ENCODE measurements around the gene TOM1.

The TOM1 gene

DNA sequence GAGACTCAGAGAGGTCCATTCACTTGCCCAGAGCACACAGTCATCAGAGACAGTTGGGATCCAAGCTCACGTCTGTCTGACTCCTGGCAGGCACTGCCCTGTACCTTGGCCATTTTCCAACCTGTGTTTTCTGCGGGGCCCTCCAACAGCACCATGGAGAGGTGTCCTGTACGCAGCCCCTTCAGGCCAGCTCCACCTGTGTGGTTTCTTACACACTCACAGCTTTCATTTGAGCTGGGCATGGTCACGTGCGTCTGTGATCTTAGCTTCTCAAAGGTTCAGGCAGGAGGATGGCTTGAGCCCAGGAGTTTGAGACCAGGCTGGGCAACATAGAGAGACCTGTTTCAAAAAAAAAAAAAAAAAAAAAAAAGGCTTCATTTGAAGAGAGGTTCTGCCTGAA, 24.4 kb downstream of the TOM1 start:
- no peak for DNase-seq (ENCODE audit: low read depth in 2 of 2)

DNA sequence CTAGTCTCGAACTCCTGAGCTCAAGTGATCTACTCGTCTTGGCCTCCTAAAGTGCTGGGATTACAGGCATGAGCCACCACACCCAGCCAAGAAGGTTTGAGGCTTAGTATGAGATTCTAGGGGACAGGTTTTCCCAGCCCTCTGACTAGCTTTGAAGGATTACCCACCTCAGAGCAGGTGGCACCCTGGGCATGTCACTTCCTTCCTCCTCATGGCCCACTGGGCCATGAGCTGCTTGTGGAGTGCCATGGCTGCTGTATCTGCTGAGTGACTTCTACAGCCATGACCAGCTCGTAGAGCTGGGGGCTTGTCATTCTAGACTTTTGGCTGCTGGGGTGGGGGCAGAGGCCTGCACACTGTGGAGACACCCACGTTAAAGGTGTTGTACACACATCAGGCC, 25.1 kb downstream of the TOM1 start:
- DNase-seq (ENCODE audit: low read depth in 2 of 2), result no peak

DNA sequence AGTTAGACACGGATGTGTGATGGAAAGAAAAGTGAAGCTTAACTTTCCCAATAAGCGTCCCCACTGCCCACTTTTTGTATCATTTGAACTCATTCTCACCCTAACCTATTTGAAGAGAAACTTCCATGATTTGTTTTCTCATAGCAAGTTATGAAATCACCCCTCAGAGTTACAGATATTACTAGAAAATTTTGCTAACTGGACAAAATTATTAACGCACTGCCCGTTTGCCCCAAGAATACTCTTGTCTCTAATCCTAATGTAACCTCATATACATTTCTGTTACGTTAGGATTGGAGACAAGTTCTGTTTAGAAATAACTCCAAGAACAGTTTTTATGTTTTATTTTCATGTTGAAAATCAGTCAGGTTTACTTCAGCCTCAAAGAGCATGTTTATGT, 25.5 kb downstream of the TOM1 start:
- DNase-seq (ENCODE audit: low read depth in 2 of 2), result no peak

DNA sequence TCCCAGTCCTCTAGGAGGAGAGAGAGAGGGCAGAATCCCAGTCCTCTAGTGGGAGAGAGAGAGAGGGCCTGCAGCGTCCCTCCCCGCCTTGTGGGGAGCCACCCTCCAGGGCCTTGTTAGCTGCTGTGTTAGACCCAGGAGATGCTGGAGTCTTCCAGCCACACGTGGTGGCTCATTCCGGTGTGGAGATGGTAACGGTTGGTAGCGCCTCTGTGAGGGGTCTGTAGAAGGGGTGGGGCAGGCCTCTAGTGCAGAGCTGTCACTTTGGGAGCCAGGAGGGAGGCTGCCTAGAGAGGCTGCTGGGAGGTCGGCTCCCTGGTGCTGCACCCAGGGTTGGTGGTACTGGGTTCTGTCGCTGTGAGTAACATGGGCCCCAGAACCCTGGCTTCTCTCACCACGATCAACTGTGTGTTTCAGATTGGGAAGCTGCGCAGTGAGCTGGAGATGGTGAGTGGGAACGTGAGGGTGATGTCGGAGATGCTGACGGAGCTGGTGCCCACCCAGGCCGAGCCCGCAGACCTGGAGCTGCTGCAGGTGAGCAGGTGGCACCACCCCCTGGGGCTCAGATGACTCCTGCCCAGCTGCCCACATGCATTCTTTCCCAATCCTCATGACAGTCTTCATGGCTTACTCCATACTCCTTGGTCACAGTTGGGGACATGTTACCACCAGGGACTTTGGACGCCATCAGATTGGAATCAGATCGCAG, 27.3 kb downstream of the TOM1 start:
- no peak for DNase-seq (ENCODE audit: low read depth in 2 of 2)

DNA sequence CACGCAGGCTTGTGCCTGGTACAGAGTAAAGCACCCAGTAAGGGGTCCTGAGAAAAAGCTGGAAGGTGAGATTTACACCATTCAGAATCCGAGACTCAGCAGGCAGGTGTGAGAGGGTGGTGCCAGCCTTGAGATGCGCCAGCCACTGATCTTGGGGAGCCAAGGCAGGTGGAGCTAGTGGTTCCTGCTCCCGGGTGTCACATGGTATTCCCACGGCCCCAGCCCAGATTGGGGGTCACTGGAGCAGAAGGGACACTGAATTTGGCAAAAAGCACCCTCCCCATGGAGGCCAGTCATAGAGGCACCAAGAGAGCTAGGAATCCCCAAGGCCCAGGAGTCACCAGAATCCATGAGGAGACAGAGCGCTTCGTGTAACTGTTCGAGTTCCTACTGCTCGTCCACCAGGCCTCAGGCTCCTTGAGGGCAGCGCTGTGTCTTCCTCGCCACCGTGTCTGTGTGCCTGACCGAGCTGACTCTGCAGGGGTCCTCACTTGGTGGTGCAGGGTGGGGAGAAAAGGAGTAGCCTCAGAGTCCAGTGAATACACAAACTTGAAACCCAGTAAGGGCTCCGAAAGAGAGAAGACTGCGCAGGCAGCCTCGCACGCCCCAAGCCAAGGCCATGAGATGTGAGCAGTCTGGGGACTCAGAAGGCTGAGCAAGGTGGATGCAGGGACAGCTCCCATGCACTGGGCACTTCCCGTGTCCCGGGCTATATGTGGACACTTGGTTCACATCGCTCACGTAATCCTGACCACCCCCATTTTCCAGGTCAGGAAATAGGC, 28.2 kb downstream of the TOM1 start:
- DNase-seq (ENCODE audit: low read depth in 2 of 2), result no peak

DNA sequence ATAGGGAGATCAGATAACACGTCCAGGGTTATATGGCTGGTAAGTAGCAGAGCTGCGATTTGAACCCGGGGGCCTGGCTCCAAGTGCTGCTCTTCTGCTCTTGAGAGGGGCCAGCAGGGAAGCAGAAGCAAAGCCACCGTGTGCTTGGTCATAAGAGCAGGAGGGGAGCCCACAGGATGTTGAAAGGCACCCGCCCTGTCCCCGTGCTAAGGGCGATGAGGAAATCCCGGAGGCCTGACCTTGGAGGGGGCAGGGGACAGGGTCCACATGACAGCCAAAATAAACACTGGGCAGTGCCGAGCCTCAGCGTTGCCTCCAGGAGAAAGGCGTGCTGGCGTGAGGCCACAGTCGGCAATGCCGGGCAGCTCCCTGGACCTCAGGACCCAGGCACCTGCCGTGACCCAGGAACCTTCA, 28.8 kb downstream of the TOM1 start:
- DNase-seq (ENCODE audit: low read depth in 2 of 2), result no peak

DNA sequence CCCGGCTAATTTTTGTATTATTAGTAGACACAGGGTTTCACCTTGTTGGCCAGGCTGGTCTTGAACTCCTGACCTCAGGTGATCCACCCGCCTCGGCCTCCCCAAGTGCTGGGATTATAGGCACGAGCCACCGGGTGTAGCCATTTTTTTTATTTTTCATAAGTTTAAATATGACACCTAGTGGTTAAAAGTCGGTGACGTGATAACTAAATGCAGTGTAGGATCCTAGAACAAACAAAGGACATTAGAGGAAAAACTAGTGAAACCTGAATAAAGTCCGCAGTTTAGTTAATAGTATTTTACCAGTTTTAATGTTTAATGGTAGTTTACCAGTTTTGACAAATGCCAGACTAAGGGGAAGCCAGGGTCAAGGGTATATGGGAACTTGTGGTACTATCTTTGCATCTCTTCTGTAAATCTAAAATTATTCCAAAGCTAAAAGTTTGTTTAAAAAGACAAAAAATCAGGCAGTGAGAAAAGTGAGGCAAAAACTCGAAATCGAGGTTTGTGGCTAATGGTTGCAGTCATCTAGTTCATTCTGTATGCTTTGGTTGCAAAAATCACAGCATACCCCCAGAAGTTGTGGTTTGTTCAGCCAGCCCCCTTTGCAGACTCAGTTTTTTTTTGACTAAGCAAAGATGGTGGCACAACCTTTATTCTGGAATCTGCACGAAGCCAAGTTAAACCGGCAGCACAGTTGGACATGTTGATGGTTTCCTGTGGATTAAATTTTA, 29.6 kb downstream of the TOM1 start:
- DNase-seq (ENCODE audit: low read depth in 2 of 2), result no peak

DNA sequence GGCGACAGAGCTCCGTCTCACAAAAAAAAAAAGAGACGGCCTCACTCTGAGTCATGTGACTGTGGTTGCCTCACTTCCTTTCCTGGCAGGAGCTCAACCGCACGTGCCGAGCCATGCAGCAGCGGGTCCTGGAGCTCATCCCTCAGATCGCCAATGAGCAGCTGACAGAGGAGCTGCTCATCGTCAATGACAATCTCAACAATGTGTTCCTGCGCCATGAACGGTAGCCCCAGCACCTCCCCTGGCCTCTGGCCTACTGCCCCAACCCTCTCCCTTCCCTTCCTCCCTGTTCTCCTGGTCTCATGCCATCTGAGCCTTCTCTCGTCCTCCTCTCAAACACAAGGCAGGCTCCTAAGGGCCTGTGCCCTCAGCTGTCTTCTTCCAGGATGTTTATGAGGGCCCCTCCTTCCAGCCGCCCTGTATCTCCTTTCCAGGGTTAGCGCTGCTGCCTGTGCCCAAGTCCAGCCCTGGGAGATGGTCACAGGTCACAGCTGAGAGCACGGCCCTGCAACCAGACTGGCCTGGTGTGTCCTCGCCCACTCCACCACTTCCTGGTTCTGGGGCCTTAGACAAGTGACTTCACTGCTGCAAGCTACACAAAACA, 30.7 kb downstream of the TOM1 start:
- DNase-seq (ENCODE audit: low read depth in 2 of 2), result peak in 1 of 2 donors; percentile 56

DNA sequence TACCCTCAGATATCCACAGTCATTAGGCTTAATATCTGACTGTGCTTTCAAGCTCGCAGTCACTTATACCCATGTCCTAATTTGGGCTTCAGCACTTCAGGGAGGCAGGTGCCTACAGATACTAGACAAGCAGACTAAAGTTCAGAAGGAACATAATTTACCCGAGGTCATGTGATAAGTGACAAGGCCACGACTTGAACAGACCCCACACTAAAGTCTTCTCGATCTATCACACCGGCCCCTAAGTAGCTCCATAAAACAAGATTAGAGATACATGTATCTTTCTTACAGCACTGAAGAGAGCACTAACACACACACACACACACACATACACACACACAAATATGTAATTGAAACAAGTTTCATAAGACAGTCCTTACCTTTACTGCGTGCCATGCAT, 32.6 kb downstream of the TOM1 start:
- no peak for DNase-seq (ENCODE audit: low read depth in 2 of 2)

DNA sequence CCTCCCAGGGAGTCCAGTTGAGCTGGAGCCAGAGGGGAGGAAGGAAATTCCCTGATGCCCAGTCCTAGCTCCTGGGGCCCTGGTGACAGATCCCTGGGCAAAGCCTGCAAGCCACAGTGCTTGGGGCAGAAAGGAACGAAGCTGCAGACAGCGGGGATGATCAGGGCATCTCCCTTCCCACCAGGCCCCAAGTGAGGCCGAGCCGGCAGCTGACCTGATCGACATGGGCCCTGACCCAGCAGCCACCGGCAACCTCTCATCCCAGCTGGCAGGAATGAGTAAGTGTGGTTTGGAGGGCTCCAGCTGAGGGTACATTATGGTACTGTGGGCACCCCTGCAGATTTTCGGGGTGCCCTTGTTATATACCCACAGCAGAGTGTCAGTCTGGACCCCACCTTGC, 33.5 kb downstream of the TOM1 start:
- no peak for DNase-seq (ENCODE audit: low read depth in 2 of 2)

DNA sequence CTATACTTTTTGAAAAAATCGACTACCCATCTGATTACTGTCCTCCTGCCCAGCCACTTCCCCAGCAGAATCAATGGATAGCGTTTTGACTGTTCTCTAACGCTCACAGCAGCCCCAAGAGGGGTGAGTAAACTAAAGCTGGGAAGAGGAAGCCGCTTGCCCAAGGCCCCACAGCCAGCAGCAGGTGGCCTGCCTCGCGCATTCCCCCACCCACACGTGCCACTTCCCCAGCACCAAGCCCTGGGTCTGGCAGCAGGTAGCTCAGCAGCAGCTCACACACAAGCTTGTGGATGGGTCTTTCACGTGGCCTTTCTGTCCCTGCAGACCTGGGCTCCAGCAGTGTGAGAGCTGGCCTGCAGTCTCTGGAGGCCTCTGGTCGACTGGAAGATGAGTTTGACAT, 34.3 kb downstream of the TOM1 start:
- peak in 1 of 2 donors; percentile 39 for DNase-seq (ENCODE audit: low read depth in 2 of 2)

DNA sequence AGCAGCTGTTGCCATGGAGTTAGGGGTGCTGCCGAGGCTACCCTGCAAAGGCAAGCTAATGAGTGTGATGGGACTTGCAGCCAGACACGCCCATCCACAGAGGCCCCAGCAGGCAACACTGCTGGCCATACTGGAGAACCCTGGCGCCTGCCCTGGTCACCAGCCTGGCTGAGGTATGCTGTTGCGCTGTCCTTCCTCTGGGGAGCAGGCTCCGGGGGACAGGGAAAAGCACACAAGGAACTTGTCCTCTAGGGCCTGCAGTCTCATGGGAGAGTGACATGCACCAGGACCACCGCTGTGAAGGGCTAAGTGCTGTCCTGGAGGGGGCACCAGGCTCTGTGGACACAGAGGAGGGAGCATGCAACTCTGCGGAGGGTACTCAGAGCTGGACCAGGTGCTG, 35.8 kb downstream of the TOM1 start:
- DNase-seq (ENCODE audit: low read depth in 2 of 2), result no peak

DNA sequence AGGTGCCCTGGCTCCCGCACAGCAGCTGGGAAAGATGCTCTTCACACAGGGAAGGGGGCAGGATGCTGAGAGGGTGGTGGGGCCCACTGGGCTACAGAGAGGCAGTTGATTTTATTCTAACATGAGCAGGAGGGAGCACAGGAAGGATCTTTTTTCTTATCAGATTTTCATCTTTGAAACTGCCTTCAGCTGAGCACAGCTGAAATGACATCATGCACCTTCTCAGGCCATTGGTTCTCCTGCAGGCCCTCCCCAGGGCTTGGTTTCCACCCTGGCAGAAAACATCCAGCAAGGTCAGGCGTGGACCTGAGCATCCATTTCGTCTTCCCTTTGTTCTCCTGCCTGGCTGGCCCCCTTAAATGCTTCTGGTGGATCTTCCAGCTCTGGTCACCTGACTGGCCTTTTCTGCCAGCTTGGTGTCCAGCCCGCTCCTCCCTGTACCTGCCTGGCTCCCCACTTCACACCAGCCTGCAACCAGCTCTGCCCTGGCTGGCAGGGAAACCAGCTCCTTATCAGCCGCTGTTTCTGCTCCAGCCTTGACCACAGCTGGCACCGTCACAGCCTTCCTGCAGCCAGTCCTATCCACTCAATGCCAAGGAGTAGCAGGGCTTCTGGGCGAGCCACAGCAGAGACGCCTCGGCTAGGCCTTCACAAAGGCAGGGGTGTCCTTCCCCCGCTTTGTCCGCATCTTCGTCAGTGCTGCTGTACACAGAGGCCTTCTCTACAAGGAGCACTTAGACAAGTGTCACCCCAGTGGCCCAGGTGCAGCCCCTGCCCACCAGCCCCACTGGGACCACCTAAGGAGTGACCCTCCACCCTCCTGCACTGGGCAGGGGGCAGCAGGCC, 36.5 kb downstream of the TOM1 start:
- no peak for DNase-seq (ENCODE audit: low read depth in 2 of 2)

DNA sequence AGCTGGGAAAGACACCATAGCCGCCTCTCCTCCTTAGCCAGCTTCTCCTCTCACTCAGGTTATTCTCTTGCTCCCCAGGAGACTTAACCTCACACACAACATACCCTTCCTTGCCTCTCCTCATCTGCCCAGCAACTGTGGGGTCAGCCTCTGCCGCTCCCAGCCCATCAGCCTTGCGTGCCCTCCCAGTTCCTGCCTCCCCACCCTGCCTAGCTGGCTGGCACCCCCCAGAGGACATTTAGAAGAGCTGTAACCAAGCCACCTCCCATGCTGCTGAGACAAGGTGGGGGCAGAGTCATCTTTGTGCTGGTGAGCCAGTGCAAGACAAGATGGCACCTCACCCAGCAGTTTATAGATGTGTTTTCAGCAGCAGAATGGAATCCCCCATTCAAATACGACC, 38.2 kb downstream of the TOM1 start:
- DNase-seq (ENCODE audit: low read depth in 2 of 2), result no peak

DNA sequence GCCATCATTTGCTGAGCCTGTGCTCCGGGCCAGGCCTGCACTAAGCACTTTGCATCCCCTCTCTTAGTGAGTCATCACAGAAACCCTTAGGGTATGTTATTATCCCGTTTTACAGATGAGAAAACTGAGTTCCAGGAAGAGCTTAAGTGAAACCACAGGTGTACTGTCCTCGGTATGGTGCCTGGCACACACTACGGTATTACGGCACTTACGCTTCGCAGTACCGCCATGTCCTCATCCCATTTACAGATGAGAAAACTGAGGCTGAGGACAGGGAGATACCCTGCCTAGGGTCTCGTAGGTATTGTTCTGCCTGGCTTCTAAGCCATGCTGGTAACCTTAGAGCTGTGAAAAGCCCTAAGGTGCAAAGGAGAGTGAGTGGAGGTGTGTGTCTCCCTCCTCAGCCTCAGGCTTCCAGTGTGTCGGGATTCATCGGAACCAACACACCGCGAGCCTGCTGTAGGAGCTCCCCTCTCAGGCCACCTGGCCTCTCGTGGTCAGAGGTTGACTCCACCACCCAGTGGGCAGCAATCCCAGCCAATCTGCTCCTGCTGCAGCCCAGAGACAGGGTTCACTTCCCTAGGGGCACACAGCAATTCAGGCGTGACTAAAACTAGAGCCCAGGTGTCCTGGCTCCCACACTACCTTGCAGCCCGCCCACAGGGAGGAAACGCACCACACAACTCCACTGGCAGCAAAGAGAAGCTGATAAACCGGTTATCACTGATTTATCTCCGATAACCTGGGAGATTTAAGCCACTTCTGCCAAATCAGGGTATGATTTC, 41.6 kb downstream of the TOM1 start:
- no peak for DNase-seq (ENCODE audit: low read depth in 2 of 2)

DNA sequence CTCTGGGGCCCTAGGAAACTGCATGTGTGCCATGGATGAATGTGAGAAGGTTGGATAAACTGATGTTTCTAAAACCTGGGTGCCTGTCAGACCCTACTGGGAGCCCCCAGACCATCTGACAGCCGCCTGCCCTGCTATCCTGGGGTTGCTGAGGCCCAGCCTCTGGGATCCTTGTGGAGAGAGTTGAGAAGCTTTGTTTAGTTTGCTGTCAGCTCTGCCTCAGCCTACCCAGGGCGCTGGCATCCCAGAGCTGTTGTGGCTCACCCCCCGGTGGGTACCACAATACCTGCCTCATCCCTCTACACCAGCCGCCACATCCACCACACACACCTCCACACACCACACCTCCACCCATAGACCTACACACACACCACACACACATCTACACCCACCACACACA, 42.7 kb downstream of the TOM1 start:
- no peak for DNase-seq (ENCODE audit: low read depth in 2 of 2)

DNA sequence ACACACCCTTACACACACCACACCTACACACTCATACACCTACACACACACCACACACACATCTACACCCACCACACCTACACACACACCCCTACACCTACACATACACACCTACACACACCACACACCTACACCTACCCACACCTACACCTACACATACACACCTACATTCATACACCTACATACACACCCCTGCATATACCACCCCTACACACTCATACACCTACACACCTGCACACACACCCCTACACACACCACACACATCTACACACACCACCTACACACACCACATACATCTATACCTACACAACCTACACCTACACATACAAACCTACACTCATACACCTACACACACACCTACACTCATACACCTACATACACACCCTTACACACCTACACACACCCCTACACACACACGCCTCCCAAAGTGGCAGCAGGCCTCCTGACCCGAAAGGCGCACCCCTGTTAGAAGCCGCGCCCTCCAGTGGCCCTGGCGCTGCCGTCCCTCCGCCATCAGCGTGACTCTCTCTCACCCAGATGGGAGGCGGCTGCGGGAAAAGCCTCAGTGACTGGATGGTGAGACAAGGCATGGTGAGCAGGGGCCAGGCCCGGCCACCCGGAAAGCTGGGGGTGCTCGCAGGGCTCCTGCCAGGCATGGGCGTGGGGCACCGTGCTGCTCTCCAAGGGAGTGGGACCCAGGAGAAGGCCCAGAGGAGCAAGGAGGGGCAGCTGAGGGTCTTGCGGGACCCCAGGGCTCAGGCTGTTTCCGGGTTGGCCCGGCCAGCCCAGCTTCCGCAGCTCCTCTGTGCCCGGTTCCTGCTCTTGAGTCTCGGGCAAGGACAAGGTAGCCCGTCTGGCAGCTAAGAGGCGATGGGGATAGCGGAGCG, 44.2 kb downstream of the TOM1 start:
- no peak for DNase-seq (ENCODE audit: low read depth in 2 of 2)

DNA sequence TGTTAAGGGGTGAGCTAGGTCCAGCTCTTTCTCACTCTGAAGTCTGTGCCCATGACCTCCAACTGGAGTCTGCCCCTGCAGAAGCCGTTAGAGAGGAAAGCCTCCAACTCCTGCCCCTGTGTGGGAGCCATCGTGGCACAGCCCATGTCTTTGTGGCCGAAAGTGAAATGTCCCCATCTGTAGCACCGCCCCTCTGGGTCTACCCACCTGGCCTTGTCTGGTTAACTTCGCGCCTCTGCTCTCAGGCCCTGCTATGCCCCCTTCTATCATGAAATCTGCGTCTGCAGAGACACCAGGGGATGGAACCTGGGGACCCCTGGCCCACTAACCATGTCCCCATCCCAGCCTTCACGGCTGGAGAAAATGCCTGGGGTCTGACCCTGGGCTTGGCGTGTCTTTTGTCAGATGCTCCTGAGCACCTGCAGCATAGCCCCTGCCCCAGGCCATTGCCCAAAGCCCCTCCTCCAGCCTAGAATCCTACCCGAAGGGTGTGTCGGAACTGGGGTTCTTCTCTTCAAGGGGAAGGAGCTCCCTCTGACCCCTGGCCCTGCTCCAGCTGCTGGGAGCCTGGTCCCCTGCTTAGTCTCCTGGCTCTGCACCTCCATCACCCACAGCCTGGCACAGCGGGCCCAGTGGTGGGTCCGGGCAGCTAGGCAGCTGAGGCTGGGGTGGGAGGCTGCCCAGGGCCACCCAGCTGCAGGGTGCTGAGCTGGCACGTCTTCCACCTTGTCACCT, 45.4 kb downstream of the TOM1 start:
- DNase-seq (ENCODE audit: low read depth in 2 of 2), result no peak
